ENCODE data around the gene GCNT2.

The GCNT2 gene

DNA sequence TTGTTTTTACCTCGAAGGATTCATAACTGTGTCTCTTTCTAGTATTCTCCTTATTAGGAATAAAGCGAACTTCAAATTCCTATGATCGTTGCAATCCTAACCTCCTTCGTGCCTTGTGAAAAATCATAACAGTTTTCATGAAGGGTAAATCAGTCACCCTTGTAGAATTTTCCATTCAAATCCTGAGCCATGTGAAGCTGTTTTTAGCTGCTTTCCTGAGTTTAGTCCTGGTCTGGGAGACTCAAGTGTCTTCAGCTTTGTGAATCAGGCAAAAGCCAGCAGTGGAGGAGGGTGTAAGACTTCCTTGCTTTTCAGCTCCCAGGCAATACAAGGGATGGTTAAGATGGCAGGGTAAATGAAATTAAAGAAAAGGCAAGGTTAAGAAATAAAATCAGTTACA lies 24.3 kb downstream of the GCNT2 start:
- DNase-seq (ENCODE audit: low read depth, low spot score): no peak
- Histone ChIP-seq H3K4me1 (ENCODE audit: control insufficient read depth, insufficient read depth, low read length) (no peaks in the 10 kb centered on the region), H3K27me3 (ENCODE audit: control insufficient read depth, insufficient read depth, low read length) (no peaks in the 10 kb centered on the region), H3K4me3 (ENCODE audit: low read length) (no peak overlapping the region), H3K27ac (ENCODE audit: low read length) (no peak overlapping the region), H3K9me3 (ENCODE audit: control insufficient read depth, insufficient read depth, low read length) (no peaks in the 10 kb centered on the region), H3K36me3 (ENCODE audit: control insufficient read depth, insufficient read depth, low read length) (no peaks in the 10 kb centered on the region)
- WGBS (ENCODE audit: insufficient coverage, insufficient read length): no CpG with 5 or more reads among the region's 4 CpGs

DNA sequence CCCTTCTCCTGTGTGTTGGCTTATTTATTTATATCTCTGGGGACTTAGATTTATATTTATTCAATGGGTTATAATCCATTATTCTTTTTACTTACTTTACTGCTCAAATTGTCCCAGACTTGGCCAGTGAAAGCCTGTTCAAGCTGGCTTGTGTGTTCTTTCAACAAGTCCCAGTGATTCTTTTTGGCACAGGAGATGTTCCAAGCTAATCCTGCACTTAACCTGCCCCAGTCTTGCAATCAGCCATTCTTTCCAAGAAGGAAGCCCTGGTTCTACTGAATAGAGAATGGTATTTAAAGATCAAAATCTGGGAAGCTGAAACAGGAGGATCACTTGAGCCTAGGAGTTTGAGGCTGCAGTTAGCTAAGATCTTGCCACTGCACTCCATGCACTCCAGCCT lies 26.7 kb downstream of the GCNT2 start:
- Histone ChIP-seq H3K4me1 (ENCODE audit: control insufficient read depth, insufficient read depth, low read length) (no peaks in the 10 kb centered on the region), H3K36me3 (ENCODE audit: control insufficient read depth, insufficient read depth, low read length) (no peaks in the 10 kb centered on the region), H3K27ac (ENCODE audit: low read length) (no peak overlapping the region), H3K4me3 (ENCODE audit: low read length) (no peak overlapping the region), H3K27me3 (ENCODE audit: control insufficient read depth, insufficient read depth, low read length) (no peaks in the 10 kb centered on the region), H3K9me3 (ENCODE audit: control insufficient read depth, insufficient read depth, low read length) (no peaks in the 10 kb centered on the region)
- no peak for DNase-seq (ENCODE audit: low read depth, low spot score)

- Histone ChIP-seq H3K27ac (ENCODE audit: low read length) (no peak overlapping the region), H3K4me3 (ENCODE audit: low read length) (no peak overlapping the region), H3K4me1 (ENCODE audit: control insufficient read depth, insufficient read depth, low read length) (no peaks in the 10 kb centered on the region), H3K36me3 (ENCODE audit: control insufficient read depth, insufficient read depth, low read length) (no peaks in the 10 kb centered on the region), H3K9me3 (ENCODE audit: control insufficient read depth, insufficient read depth, low read length) (no peaks in the 10 kb centered on the region), H3K27me3 (ENCODE audit: control insufficient read depth, insufficient read depth, low read length) (no peaks in the 10 kb centered on the region)
- DNase-seq (ENCODE audit: low read depth, low spot score): no peak
- WGBS (ENCODE audit: insufficient coverage, insufficient read length): no CpG with 5 or more reads among the region's 1 CpG
These were observed 29.6 kb downstream of the GCNT2 start for GRCh38 chr6:10550764-10551163.

GRCh38 chr6:10552270-10552810 lies 31.2 kb downstream of the GCNT2 start:
- no peaks in the 10 kb centered on the region for H3K4me1 ChIP-seq (ENCODE audit: control insufficient read depth, insufficient read depth, low read length)
- H3K27me3 ChIP-seq (ENCODE audit: control insufficient read depth, insufficient read depth, low read length): no peaks in the 10 kb centered on the region
- H3K9me3 ChIP-seq (ENCODE audit: control insufficient read depth, insufficient read depth, low read length): no peaks in the 10 kb centered on the region
- no CpG with 5 or more reads among the region's 5 CpGs for WGBS (ENCODE audit: insufficient coverage, insufficient read length)
- no peak overlapping the region for H3K27ac ChIP-seq (ENCODE audit: low read length)
- no peaks in the 10 kb centered on the region for H3K36me3 ChIP-seq (ENCODE audit: control insufficient read depth, insufficient read depth, low read length)
- H3K4me3 ChIP-seq (ENCODE audit: low read length): no peak overlapping the region
- no peak for DNase-seq (ENCODE audit: low read depth, low spot score)

DNA sequence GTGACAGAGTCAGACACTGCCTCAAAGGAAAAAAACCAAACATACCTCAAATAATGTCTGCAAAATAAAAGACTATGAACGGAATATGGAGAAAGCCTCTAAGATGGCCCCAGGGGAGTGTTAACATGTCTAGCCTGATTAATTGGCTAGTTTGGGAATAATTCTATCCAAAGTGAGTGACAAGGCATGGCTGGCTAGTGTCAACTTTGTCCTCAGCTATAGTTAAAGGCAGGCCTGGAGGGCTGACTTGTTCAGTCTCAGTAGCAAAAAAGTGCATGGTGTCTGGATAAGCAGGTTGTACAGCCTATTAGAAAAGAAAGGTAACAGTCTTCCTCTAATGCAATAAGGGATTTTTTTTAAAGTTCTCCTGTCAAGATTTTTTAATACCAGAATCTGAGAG lies 32.7 kb downstream of the GCNT2 start:
- no peak overlapping the region for H3K27ac ChIP-seq (ENCODE audit: low read length)
- no peaks in the 10 kb centered on the region for H3K36me3 ChIP-seq (ENCODE audit: control insufficient read depth, insufficient read depth, low read length)
- no peak for DNase-seq (ENCODE audit: low read depth, low spot score)
- no peaks in the 10 kb centered on the region for H3K27me3 ChIP-seq (ENCODE audit: control insufficient read depth, insufficient read depth, low read length)
- no CpG with 5 or more reads among the region's 1 CpG for WGBS (ENCODE audit: insufficient coverage, insufficient read length)
- no peak overlapping the region for H3K4me3 ChIP-seq (ENCODE audit: low read length)
- no peaks in the 10 kb centered on the region for H3K9me3 ChIP-seq (ENCODE audit: control insufficient read depth, insufficient read depth, low read length)
- H3K4me1 ChIP-seq (ENCODE audit: control insufficient read depth, insufficient read depth, low read length): no peaks in the 10 kb centered on the region

DNA sequence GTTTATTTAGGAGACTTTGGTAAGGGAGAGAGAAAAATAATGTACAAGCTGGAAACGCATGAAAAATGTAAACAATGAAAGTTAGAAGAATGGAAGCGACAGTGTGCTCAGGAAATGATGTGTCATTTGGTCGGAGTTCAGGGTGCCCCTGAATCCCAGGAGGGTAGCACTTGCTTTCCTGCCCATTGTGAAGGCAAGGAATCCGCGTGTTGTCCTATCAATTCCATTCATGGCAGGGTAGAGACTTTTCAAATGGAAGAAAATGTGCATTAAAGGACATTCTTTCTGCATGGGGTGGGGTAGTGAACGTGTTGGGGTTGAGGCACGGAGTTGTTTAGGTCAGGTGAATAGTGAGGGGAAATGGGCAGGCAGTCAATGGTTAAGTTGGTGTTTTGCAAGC lies 33.7 kb downstream of the GCNT2 start:
- Histone ChIP-seq H3K27me3 (ENCODE audit: control insufficient read depth, insufficient read depth, low read length) (no peaks in the 10 kb centered on the region), H3K27ac (ENCODE audit: low read length) (no peak overlapping the region), H3K4me1 (ENCODE audit: control insufficient read depth, insufficient read depth, low read length) (no peaks in the 10 kb centered on the region), H3K9me3 (ENCODE audit: control insufficient read depth, insufficient read depth, low read length) (no peaks in the 10 kb centered on the region), H3K4me3 (ENCODE audit: low read length) (no peak overlapping the region), H3K36me3 (ENCODE audit: control insufficient read depth, insufficient read depth, low read length) (no peaks in the 10 kb centered on the region)
- DNase-seq (ENCODE audit: low read depth, low spot score): no peak
- no CpG with 5 or more reads among the region's 7 CpGs for WGBS (ENCODE audit: insufficient coverage, insufficient read length)

GRCh38 chr6:10555625-10556309 lies 34.6 kb downstream of the GCNT2 start:
- no peak for DNase-seq (ENCODE audit: low read depth, low spot score)
- Histone ChIP-seq H3K4me1 (ENCODE audit: control insufficient read depth, insufficient read depth, low read length) (no peaks in the 10 kb centered on the region), H3K27ac (ENCODE audit: low read length) (no peak overlapping the region), H3K9me3 (ENCODE audit: control insufficient read depth, insufficient read depth, low read length) (no peaks in the 10 kb centered on the region), H3K36me3 (ENCODE audit: control insufficient read depth, insufficient read depth, low read length) (no peaks in the 10 kb centered on the region), H3K27me3 (ENCODE audit: control insufficient read depth, insufficient read depth, low read length) (no peaks in the 10 kb centered on the region), H3K4me3 (ENCODE audit: low read length) (peak overlapping the region; percentile 74; the same call in 1 of the 2 replicates)
- no CpG with 5 or more reads among the region's 22 CpGs for WGBS (ENCODE audit: insufficient coverage, insufficient read length)

GRCh38 chr6:10556589-10556988 lies 35.4 kb downstream of the GCNT2 start:
- Histone ChIP-seq H3K9me3 (ENCODE audit: control insufficient read depth, insufficient read depth, low read length) (no peaks in the 10 kb centered on the region), H3K36me3 (ENCODE audit: control insufficient read depth, insufficient read depth, low read length) (no peaks in the 10 kb centered on the region), H3K4me1 (ENCODE audit: control insufficient read depth, insufficient read depth, low read length) (no peaks in the 10 kb centered on the region), H3K27me3 (ENCODE audit: control insufficient read depth, insufficient read depth, low read length) (no peaks in the 10 kb centered on the region), H3K27ac (ENCODE audit: low read length) (no peak overlapping the region), H3K4me3 (ENCODE audit: low read length) (peak overlapping the region; percentile 74; the same call in 1 of the 2 replicates)
- WGBS (ENCODE audit: insufficient coverage, insufficient read length): no CpG with 5 or more reads among the region's 6 CpGs
- DNase-seq (ENCODE audit: low read depth, low spot score): no peak

DNA sequence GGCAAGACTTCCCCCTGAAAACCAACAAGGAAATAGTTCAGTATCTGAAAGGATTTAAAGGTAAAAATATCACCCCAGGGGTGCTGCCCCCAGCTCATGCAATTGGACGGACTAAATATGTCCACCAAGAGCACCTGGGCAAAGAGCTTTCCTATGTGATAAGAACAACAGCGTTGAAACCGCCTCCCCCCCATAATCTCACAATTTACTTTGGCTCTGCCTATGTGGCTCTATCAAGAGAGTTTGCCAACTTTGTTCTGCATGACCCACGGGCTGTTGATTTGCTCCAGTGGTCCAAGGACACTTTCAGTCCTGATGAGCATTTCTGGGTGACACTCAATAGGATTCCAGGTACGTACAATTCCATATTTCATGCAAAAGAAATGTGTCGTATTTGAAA lies 35.8 kb downstream of the GCNT2 start:
- Histone ChIP-seq H3K9me3 (ENCODE audit: control insufficient read depth, insufficient read depth, low read length) (no peaks in the 10 kb centered on the region), H3K27ac (ENCODE audit: low read length) (no peak overlapping the region), H3K27me3 (ENCODE audit: control insufficient read depth, insufficient read depth, low read length) (no peaks in the 10 kb centered on the region), H3K36me3 (ENCODE audit: control insufficient read depth, insufficient read depth, low read length) (no peaks in the 10 kb centered on the region), H3K4me1 (ENCODE audit: control insufficient read depth, insufficient read depth, low read length) (no peaks in the 10 kb centered on the region), H3K4me3 (ENCODE audit: low read length) (peak overlapping the region; percentile 74; the same call in 1 of the 2 replicates)
- DNase-seq (ENCODE audit: low read depth, low spot score): no peak
- WGBS (ENCODE audit: insufficient coverage, insufficient read length): no CpG with 5 or more reads among the region's 6 CpGs

GRCh38 chr6:10557913-10558312 lies 36.8 kb downstream of the GCNT2 start:
- no peak overlapping the region for H3K27ac ChIP-seq (ENCODE audit: low read length)
- H3K4me1 ChIP-seq (ENCODE audit: control insufficient read depth, insufficient read depth, low read length): no peaks in the 10 kb centered on the region
- no peaks in the 10 kb centered on the region for H3K9me3 ChIP-seq (ENCODE audit: control insufficient read depth, insufficient read depth, low read length)
- no peak for DNase-seq (ENCODE audit: low read depth, low spot score)
- H3K36me3 ChIP-seq (ENCODE audit: control insufficient read depth, insufficient read depth, low read length): 0 out of 2 replicates have a peak, but pooled peaks cover 2% of the 10 kb centered on the region
- no peaks in the 10 kb centered on the region for H3K27me3 ChIP-seq (ENCODE audit: control insufficient read depth, insufficient read depth, low read length)
- H3K4me3 ChIP-seq (ENCODE audit: low read length): peak overlapping the region; percentile 74; the same call in 1 of the 2 replicates

DNA sequence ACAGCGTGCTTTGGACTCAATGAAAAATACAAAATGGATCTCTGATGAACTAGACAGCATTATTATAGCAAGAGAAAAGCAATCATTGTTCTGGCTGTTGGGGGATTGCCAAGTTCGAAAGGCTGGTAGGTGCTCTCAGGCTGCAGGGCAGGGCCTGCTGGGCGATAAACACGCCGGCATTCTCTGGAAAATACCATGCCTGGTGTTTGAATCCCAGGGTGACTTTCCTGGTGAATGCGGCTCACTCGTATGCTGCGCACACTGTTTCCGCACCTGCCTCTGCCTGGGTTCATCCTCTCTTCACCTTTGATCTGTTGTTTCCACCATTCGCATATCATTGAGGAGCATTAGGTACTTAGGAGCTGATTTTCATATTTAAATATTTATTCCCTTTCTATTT lies 37.4 kb downstream of the GCNT2 start:
- Histone ChIP-seq H3K4me1 (ENCODE audit: control insufficient read depth, insufficient read depth, low read length) (no peaks in the 10 kb centered on the region), H3K4me3 (ENCODE audit: low read length) (peak overlapping the region; percentile 37; the same call in 1 of the 2 replicates), H3K9me3 (ENCODE audit: control insufficient read depth, insufficient read depth, low read length) (no peaks in the 10 kb centered on the region), H3K36me3 (ENCODE audit: control insufficient read depth, insufficient read depth, low read length) (0 out of 2 replicates have a peak, but pooled peaks cover 2% of the 10 kb centered on the region), H3K27ac (ENCODE audit: low read length) (no peak overlapping the region), H3K27me3 (ENCODE audit: control insufficient read depth, insufficient read depth, low read length) (no peaks in the 10 kb centered on the region)
- DNase-seq (ENCODE audit: low read depth, low spot score): no peak
- WGBS (ENCODE audit: insufficient coverage, insufficient read length): no CpG with 5 or more reads among the region's 10 CpGs
